Fibroblast of lung (primary cell): ENCODE measurements around the gene PALM.

Experiments
- CTCF ChIP-seq, 2 donors: IDR thresholded peaks in 1 of 2; conservative IDR thresholded peaks in 1 of 2; 1 replicate in 1 of 2; 2 replicates in 1 of 2; pipeline ENCODE4 v1.5.1; 2011 to 2012; ENCODE audit warnings: low read length in 2 of 2, control low read depth in 1 of 2, inconsistent platforms in 1 of 2, low read depth in 1 of 2, mild to moderate bottlenecking in 1 of 2
- EZH2 ChIP-seq: IDR thresholded peaks from 2 replicates; pipeline ENCODE4 v1.5.1; 2012; ENCODE audit warnings: low read length, control low read depth, mild to moderate bottlenecking; ENCODE audit errors: missing control alignments

DNA sequence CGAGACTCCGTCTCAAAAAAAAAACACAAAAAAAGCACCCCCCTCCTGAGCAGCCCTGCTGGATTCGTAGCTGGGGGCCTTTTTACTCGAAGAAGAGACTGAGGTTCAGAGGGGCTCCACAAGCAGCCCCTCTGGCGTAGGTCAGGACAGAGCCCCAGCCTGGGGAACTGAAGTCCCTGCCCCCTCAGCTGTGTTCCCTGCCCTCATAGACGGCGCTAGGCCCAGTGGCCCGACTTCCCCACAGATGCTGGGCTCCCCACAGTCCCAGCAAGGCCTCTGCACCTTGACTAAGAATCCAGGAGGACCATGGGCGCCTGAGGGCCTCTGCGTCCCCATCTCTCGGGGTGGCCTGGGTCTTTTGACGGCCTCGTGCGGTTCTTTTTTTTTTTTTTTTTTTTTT lies 41.1 kb downstream of the PALM start:
- no peak for TF ChIP-seq CTCF (conservative IDR thresholded peaks at IDR 0.05 in 1 of 2, IDR thresholded peaks at IDR 0.05 in 1 of 2; ENCODE audit: low read depth in 1 of 2, low read length in 2 of 2)
- TF ChIP-seq EZH2, result no peak
